GM12865 (cell line): ENCODE data around the gene PCNT.

Experiments used
- DNase-seq: peaks from one replicate; pipeline ENCODE4 v3.0.0; 2010; ENCODE audit warnings: low read depth
- H3K4me3 ChIP-seq: 2 replicates; pipeline ENCODE4 v1.5.1; 2011; ENCODE audit warnings: mild to moderate bottlenecking, low read depth, low read length, control low read depth
- CTCF ChIP-seq: IDR thresholded peaks from 2 replicates; pipeline ENCODE4 v1.5.1; 2011; ENCODE audit warnings: low read length, control low read depth, low read depth, inconsistent platforms; ENCODE audit not compliant: insufficient read depth; ENCODE audit errors: missing control alignments

Gene PCNT

GRCh38 chr21:46482846-46483231 is 158.9 kb downstream of the PCNT start:
- TF ChIP-seq CTCF: no peak
- H3K4me3 ChIP-seq: no peak overlapping the region
- DNase-seq: no peak

GRCh38 chr21:46483300-46484295 is 159.6 kb downstream of the PCNT start:
- no peak overlapping the region for H3K4me3 ChIP-seq
- DNase-seq: no peak
- TF ChIP-seq CTCF: no peak

- H3K4me3 ChIP-seq: no peak overlapping the region
- no peak for TF ChIP-seq CTCF
- no peak for DNase-seq
Observed at GRCh38 chr21:46486481-46487126, 162.6 kb downstream of the PCNT start.

- no peak for DNase-seq
- no peak for TF ChIP-seq CTCF
- H3K4me3 ChIP-seq: no peak overlapping the region
Observed at GRCh38 chr21:46489162-46489663, 165.3 kb downstream of the PCNT start.

GRCh38 chr21:46489800-46490199 is 165.8 kb downstream of the PCNT start:
- DNase-seq: no peak
- TF ChIP-seq CTCF: no peak
- no peak overlapping the region for H3K4me3 ChIP-seq

GRCh38 chr21:46491553-46491952 is 167.6 kb downstream of the PCNT start:
- no peak for DNase-seq
- H3K4me3 ChIP-seq: no peak overlapping the region
- no peak for TF ChIP-seq CTCF
